H1 (cell line): ENCODE measurements around the gene GNAT1. TPM values are rescaled to one million over a fixed set of nuclear protein-coding genes. Genes with fewer than 3 reads are reported as not detected.

Experiments used
- CTCF ChIA-PET: fragments of 300-600 bp; sonication (Branson Sonifier 250); formaldehyde crosslinking; loops from one replicate; lab custom pipeline; 2021; ENCODE audit not compliant: partially characterized antibody; lab: Charles Lee
- POLR2A ChIA-PET: fragments of 300-600 bp; sonication (Branson Sonifier 250); formaldehyde crosslinking; loops from one replicate; lab custom pipeline; 2021; ENCODE audit warnings: inconsistent platforms; ENCODE audit not compliant: partially characterized antibody; lab: Charles Lee
- DNase-seq, 2 experiments: peaks; one replicate each; pipeline versions ENCODE4 v3.0.0 to v3.0.0-alpha.2; 2010 to 2022; ENCODE audit warnings: low spot score in 2 of 2, low read depth in 1 of 2, mixed read lengths in 1 of 2
- FAIRE-seq: peaks from 2 replicates; lab custom pipeline; 2011; peaks lifted over from hg19 to GRCh38; lab: Jason Lieb, UNC
- H2AFZ ChIP-seq: 2 replicates; pipeline ENCODE4 v1.8.1; 2012; ENCODE audit warnings: low read length, inconsistent platforms
- H2AK5ac ChIP-seq: 2 replicates; pipeline ENCODE4 v1.6.1; 2013; ENCODE audit warnings: low read depth, low read length
- H2BK120ac ChIP-seq: replicated peaks from 2 replicates; pipeline ENCODE3; 2013; ENCODE audit warnings: low read depth, low read length, inconsistent platforms
- H2BK12ac ChIP-seq: 2 replicates; pipeline ENCODE4 v1.6.1; 2013; ENCODE audit warnings: low read depth, low read length
- H2BK15ac ChIP-seq: 2 replicates; pipeline ENCODE4 v1.6.1; 2013; ENCODE audit warnings: low read length
- H2BK20ac ChIP-seq: 2 replicates; pipeline ENCODE4 v1.6.1; 2013; ENCODE audit warnings: low read length
- H2BK5ac ChIP-seq: 2 replicates; pipeline ENCODE4 v1.6.1; 2013; ENCODE audit warnings: low read depth, low read length
- H3K14ac ChIP-seq: 2 replicates; pipeline ENCODE4 v1.6.1; 2013; ENCODE audit warnings: inconsistent platforms; ENCODE audit not compliant: insufficient read length
- H3K18ac ChIP-seq: 2 replicates; pipeline ENCODE4 v1.6.1; 2013; ENCODE audit warnings: low read length; ENCODE audit errors: extremely low read depth
- H3K23ac ChIP-seq: 2 replicates; pipeline ENCODE4 v1.6.1; 2013; ENCODE audit warnings: inconsistent platforms; ENCODE audit not compliant: insufficient read length
- H3K23me2 ChIP-seq: 2 replicates; pipeline ENCODE4 v1.6.1; 2013; ENCODE audit warnings: low read depth, low read length
- H3K27ac ChIP-seq: 2 replicates; pipeline ENCODE4 v1.6.1; 2011; ENCODE audit warnings: low read depth, low read length, inconsistent platforms
- H3K27me3 ChIP-seq, 4 experiments: replicated peaks in 1 of 4; 1 replicate in 1 of 4; 2 replicates in 3 of 4; pipeline versions ENCODE4 v1.6.1 to v1.8.1; 2011 to 2013; ENCODE audit warnings: low read length in 3 of 4, mild to moderate bottlenecking in 3 of 4, inconsistent platforms in 2 of 4, mixed read lengths in 2 of 4, moderate library complexity in 1 of 4; ENCODE audit not compliant: control insufficient read depth in 3 of 4, insufficient read depth in 3 of 4; ENCODE audit errors: extremely low read depth in 1 of 4
- H3K36me3 ChIP-seq, 4 experiments: 2 replicates each; pipeline versions ENCODE4 v1.6.1 to v1.8.1; 2011 to 2013; ENCODE audit warnings: mild to moderate bottlenecking in 4 of 4, low read length in 3 of 4, moderate library complexity in 2 of 4, control low read depth in 1 of 4, inconsistent platforms in 1 of 4; ENCODE audit not compliant: insufficient read depth in 4 of 4, control insufficient read depth in 2 of 4
- H3K4ac ChIP-seq: replicated peaks from 2 replicates; pipeline ENCODE3; 2013; ENCODE audit warnings: low read length, low read depth, mixed read lengths, inconsistent platforms; ENCODE audit not compliant: insufficient read length
- H3K4me1 ChIP-seq, 4 experiments: replicated peaks in 1 of 4; 1 replicate in 1 of 4; 2 replicates in 3 of 4; pipeline versions ENCODE4 v1.6.1 to v1.8.1; 2011 to 2013; ENCODE audit warnings: low read length in 3 of 4, inconsistent platforms in 2 of 4, mixed read lengths in 1 of 4; ENCODE audit not compliant: insufficient read depth in 4 of 4, control insufficient read depth in 3 of 4
- H3K4me2 ChIP-seq, 2 experiments: 2 replicates each; pipeline versions ENCODE4 v1.6.1 to v1.8.1; 2011 to 2013; ENCODE audit warnings: low read depth in 2 of 2, low read length in 2 of 2, control low read depth in 1 of 2, inconsistent platforms in 1 of 2, mild to moderate bottlenecking in 1 of 2; ENCODE audit not compliant: insufficient read depth in 1 of 2
- H3K4me3 ChIP-seq, 4 experiments: fragments of 200-600, 300-600 bp in 1 of 4; sonication (generic), shearing (Covaris generic), sonication (Bioruptor Twin) in 1 of 4; 2 replicates each; pipeline versions ENCODE4 v1.5.1 to v1.8.1; 2011 to 2016; ENCODE audit warnings: low read length in 4 of 4, low read depth in 3 of 4, control low read depth in 2 of 4, inconsistent platforms in 2 of 4, mild to moderate bottlenecking in 2 of 4, mixed read lengths in 1 of 4, moderate library complexity in 1 of 4; ENCODE audit not compliant: insufficient read depth in 2 of 4; ENCODE audit errors: extremely low read depth in 1 of 4
- H3K56ac ChIP-seq: replicated peaks from 2 replicates; pipeline ENCODE3; 2013; ENCODE audit warnings: low read depth, mild to moderate bottlenecking, mixed read lengths, low read length, inconsistent platforms; ENCODE audit not compliant: insufficient read length
- H3K79me1 ChIP-seq: 2 replicates; pipeline ENCODE4 v1.6.1; 2013; ENCODE audit warnings: low read depth, low read length, control low read depth
- H3K79me2 ChIP-seq, 2 experiments: 2 replicates each; pipeline versions ENCODE4 v1.6.1 to v1.8.1; 2012 to 2013; ENCODE audit warnings: low read length in 2 of 2, mild to moderate bottlenecking in 2 of 2, inconsistent platforms in 1 of 2; ENCODE audit not compliant: insufficient read depth in 2 of 2, control insufficient read depth in 1 of 2
- H3K9ac ChIP-seq, 4 experiments: replicated peaks in 1 of 4; 1 replicate in 1 of 4; 2 replicates in 3 of 4; pipeline versions ENCODE4 v1.6.1 to v1.8.1; 2011 to 2013; ENCODE audit warnings: low read depth in 3 of 4, low read length in 3 of 4, control low read depth in 2 of 4, mild to moderate bottlenecking in 2 of 4, moderate library complexity in 2 of 4, inconsistent platforms in 1 of 4; ENCODE audit errors: extremely low read depth in 1 of 4
- H3K9me3 ChIP-seq, 2 experiments: 2 replicates each; pipeline versions ENCODE4 v1.6.1 to v1.8.1; 2012 to 2013; ENCODE audit warnings: mild to moderate bottlenecking in 2 of 2, moderate library complexity in 2 of 2, control low read depth in 1 of 2, inconsistent platforms in 1 of 2, low read depth in 1 of 2, low read length in 1 of 2, mixed read lengths in 1 of 2; ENCODE audit not compliant: insufficient read depth in 2 of 2
- H4K20me1 ChIP-seq, 2 experiments: replicated peaks in 1 of 2; 2 replicates each; pipeline versions ENCODE3 to v1.8.1; 2011 to 2013; ENCODE audit warnings: inconsistent platforms in 2 of 2, low read length in 2 of 2, mild to moderate bottlenecking in 1 of 2; ENCODE audit not compliant: insufficient read depth in 2 of 2, control insufficient read depth in 1 of 2
- H4K5ac ChIP-seq: 2 replicates; pipeline ENCODE4 v1.6.1; 2013; ENCODE audit warnings: low read length, low read depth, mixed read lengths, inconsistent platforms; ENCODE audit not compliant: insufficient read length
- H4K8ac ChIP-seq: 2 replicates; pipeline ENCODE4 v1.8.0; 2013; ENCODE audit warnings: mild to moderate bottlenecking, moderate library complexity, low read length, inconsistent platforms; ENCODE audit not compliant: insufficient read depth; ENCODE audit errors: extremely low read depth
- H4K91ac ChIP-seq: replicated peaks from 2 replicates; pipeline ENCODE3; 2013; ENCODE audit warnings: low read length, mixed read lengths, inconsistent platforms; ENCODE audit not compliant: insufficient read length
- CBX5 ChIP-seq: fragments of 300-800, 300-1000 bp; sonication (generic); IDR thresholded peaks from 2 replicates; pipeline ENCODE4 v1.7.1; 2016; ENCODE audit warnings: antibody characterized with exemption, low read length, low read depth
- CEBPB ChIP-seq: IDR thresholded peaks from 2 replicates; pipeline ENCODE4 v1.6.1; 2012; ENCODE audit warnings: low read depth, low read length
- CREB1 ChIP-seq: IDR thresholded peaks from 2 replicates; pipeline ENCODE4 v1.6.1; 2012; ENCODE audit warnings: inconsistent platforms
- CTBP2 ChIP-seq: IDR thresholded peaks from 2 replicates; pipeline ENCODE4 v1.7.0; 2011; ENCODE audit warnings: borderline replicate concordance, mild to moderate bottlenecking, moderate library complexity, mixed read lengths, low read length; ENCODE audit not compliant: insufficient read depth, insufficient read length
- KDM5A ChIP-seq: fragments of 200-600 bp; IDR thresholded peaks from 2 replicates; pipeline ENCODE4 v1.7.1; 2012; ENCODE audit warnings: mild to moderate bottlenecking, low read length, inconsistent platforms, mixed read lengths
- NANOG ChIP-seq: IDR thresholded peaks from 2 replicates; pipeline ENCODE4 v1.6.1; 2011; ENCODE audit warnings: low read length, low read depth, mild to moderate bottlenecking, inconsistent platforms; ENCODE audit not compliant: insufficient read depth, poor library complexity, severe bottlenecking
- RFX5 ChIP-seq: IDR thresholded peaks from 2 replicates; pipeline ENCODE4 v1.6.1; 2011; ENCODE audit warnings: low read depth, low read length, improper control_type of control experiment, borderline replicate concordance
- RNF2 ChIP-seq: fragments of 200-900, 300-1000 bp; sonication (generic); IDR thresholded peaks from 2 replicates; pipeline ENCODE4 v1.7.1; 2016; ENCODE audit warnings: borderline replicate concordance, low read depth, mild to moderate bottlenecking, antibody characterized with exemption, low read length; ENCODE audit not compliant: poor library complexity, severe bottlenecking; ENCODE audit errors: missing control alignments
- YY1 ChIP-seq: IDR thresholded peaks from 2 replicates; pipeline ENCODE4 v1.6.1; 2011; ENCODE audit warnings: low read depth, mild to moderate bottlenecking, low read length
- WGBS, 2 experiments: shearing (Covaris generic) in 1 of 2; methylation state at CpG; one replicate each; pipeline versions ENCODE4 v1.1.6 to v1.1.7; 2013 to 2015; ENCODE audit warnings: low lambda C conversion rate in 2 of 2, mixed read lengths in 2 of 2, inconsistent platforms in 1 of 2, low coverage in 1 of 2, missing lambda C conversion rate in 1 of 2; ENCODE audit not compliant: insufficient replicate concordance in 2 of 2, insufficient coverage in 1 of 2, insufficient read length in 1 of 2; ENCODE audit errors: extremely low coverage in 1 of 2, missing lambda C conversion rate in 1 of 2; 5-methylcytosine and 5-hydroxymethylcytosine counted together
- polyA plus RNA-seq, 7 experiments: library from polyadenylated mRNA; depleted of rRNA in 3 of 7; stranded (reverse) in 5 of 7; unstranded in 2 of 7; fragments of >200 nt in 5 of 7; fragments of 200-250 nt in 2 of 7; gene quantifications; 1 replicate in 5 of 7; 2 replicates in 1 of 7; 4 replicates in 1 of 7; pipeline versions ENCODE4 v1.2.1 to v1.2.3, GENCODE V29; 2011 to 2013; ENCODE audit warnings: missing spikeins in 2 of 7, mixed read lengths in 2 of 7
- total RNA-seq: library from RNA; stranded (reverse); fragmentation: NEBNext Ultra II Directional; extraction: Animal tissue kit (Norgen Biotek cat#: 25700); gene quantifications from 2 replicates; pipeline ENCODE4 v1.2.1, GENCODE V29; 2021

The GNAT1 gene
- total and polyA plus RNA-seq, 2 of the 8 experiments (the other 6 are each of a cell fraction or from before 2014, with no cell fraction given) = 0.08 TPM; not detected in 1

DNA sequence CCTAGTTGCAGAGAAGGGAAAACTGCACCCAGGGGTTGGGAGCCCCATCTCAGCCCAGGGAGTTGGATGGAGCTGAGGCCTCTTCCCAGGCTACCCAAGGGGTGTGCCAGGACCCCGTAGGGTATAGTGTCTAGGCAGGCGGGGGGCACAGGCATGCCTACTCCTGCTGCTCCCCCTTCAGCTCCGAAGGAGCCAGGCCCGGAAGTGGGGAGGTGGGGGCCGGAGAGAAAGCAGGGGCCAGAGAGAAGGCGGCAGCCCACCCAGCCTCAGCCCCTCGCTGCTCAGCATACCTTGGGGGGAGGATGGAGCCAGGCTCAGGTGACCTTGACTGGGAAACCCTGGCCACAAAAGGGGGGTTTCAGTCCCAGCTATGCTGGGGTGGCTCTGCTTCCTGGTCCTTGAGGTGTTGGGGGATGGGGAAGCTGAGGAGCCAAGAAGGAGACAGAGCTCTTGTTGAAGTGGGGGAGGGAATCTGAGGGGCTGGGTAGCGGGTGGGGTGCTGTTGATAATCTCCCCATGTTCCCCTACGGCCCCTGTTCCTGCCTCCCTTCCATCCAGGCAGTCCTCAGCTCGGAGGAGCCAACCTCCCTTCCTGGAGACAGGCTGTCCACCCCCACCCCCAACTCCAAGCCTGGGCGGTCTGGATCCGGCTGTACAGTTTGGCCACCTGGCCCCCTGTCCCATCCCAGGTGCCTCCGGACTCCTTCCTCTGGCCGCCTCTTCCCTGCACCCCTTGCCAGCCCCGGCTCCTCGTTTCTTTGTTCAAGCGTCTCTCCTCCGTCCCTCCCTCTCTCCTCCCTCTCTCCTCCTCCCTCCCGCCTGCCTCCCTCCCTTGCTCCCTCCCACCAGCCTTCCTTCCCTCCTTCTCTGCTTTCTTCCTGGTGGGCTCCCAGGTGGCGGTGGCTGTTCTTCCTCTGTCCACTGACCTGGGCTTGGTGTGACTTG is 34.6 kb upstream of the GNAT1 start:
- peak overlapping the region; percentile 32; the same call in 1 of the 2 replicates for H4K8ac ChIP-seq
- peak overlapping the region; percentile 97 for H3K18ac ChIP-seq
- peak overlapping the region; percentile 93; the same call in 1 of the 2 replicates for H2BK5ac ChIP-seq
- H2BK12ac ChIP-seq = peak overlapping the region; percentile 84; the same call in 1 of the 2 replicates
- peak overlapping the region; percentile 94 to 97 for H3K4me2 ChIP-seq
- no peak overlapping the region for H3K23ac ChIP-seq
- H3K23me2 ChIP-seq = peaks cover 17% of the 10 kb centered on the region; the same call in 1 of the 2 replicates
- H4K5ac ChIP-seq = peak overlapping the region; percentile 60
- peaks cover 2 to 19% (median 15%) of the 10 kb centered on the region in 4 experiments; a peak in 6 of 7 replicates for H3K27me3 ChIP-seq
- peaks cover 12% of the 10 kb centered on the region for H3K79me1 ChIP-seq
- H3K4ac ChIP-seq = peak overlapping the region; percentile 98
- WGBS, 2 experiments = 10% methylated on average over 15 of the region's 20 CpGs; no CpG with 5 or more reads in 1 of the 2 experiments
- H2BK20ac ChIP-seq = peak overlapping the region; percentile 55; the same call in 1 of the 2 replicates
- H4K91ac ChIP-seq = peak overlapping the region; percentile 97
- CTCF ChIA-PET = interaction anchor here (0.6 to 2.0 kb wide), 23 partner anchors 9 to 246 kb away, joined by 3 to 21 read pairs (median 4); no protein-coding TSS in a partner anchor
- DNase-seq (peak in 1 of 2 experiments; percentile 71), FAIRE-seq (no peak)
- peak overlapping the region; percentile 69 to 78 (median 72) for H3K4me3 ChIP-seq
- H3K56ac ChIP-seq = peak overlapping the region; percentile 54
- H3K14ac ChIP-seq = no peak overlapping the region
- peaks cover 0 to 24% of the 10 kb centered on the region in 2 experiments; a peak in 2 of 4 replicates for H3K79me2 ChIP-seq
- H3K36me3 ChIP-seq = peaks cover 4 to 12% (median 9%) of the 10 kb centered on the region in 4 experiments; a peak in 5 of 8 replicates
- H2AK5ac ChIP-seq = no peak overlapping the region
- H3K4me1 ChIP-seq = peaks cover 0 to 37% (median 29%) of the 10 kb centered on the region in 4 experiments; a peak in 6 of 7 replicates
- H3K27ac ChIP-seq = peak overlapping the region; percentile 34; the same call in 1 of the 2 replicates
- H2AFZ ChIP-seq = no peak overlapping the region
- H2BK120ac ChIP-seq = peak overlapping the region; percentile 48
- POLR2A ChIA-PET = interaction anchor here (0.9 to 6.6 kb wide), 16 partner anchors 9 to 108 kb away, joined by 3 to 65 read pairs (median 6); partner anchors contain the start of gene GNAT1
- peak overlapping the region in 2 of 4 experiments; percentile 51 to 54; a peak in 4 of 7 replicates for H3K9ac ChIP-seq
- no peaks in the 10 kb centered on the region for H3K9me3 ChIP-seq
- H2BK15ac ChIP-seq = peak overlapping the region; percentile 92
- peaks cover 3 to 12% of the 10 kb centered on the region in 2 experiments for H4K20me1 ChIP-seq
- TF ChIP-seq KDM5A = no peak
- TF ChIP-seq RFX5 = no peak
- no peak for TF ChIP-seq CEBPB
- TF ChIP-seq RNF2 = no peak
- no peak for TF ChIP-seq NANOG
- TF ChIP-seq CTBP2 = peak; percentile 87
- no peak for TF ChIP-seq CREB1
- TF ChIP-seq CBX5 = no peak
- TF ChIP-seq YY1 = peak; percentile 40; the same call in 1 of the 2 replicates
